ENCODE results near the gene FER.
"Not testable (repeated sequence)": the region's sequence is repeated elsewhere in the genome, so short reads cannot be mapped to it uniquely, and the experiment has no call there.

FER gene

DNA sequence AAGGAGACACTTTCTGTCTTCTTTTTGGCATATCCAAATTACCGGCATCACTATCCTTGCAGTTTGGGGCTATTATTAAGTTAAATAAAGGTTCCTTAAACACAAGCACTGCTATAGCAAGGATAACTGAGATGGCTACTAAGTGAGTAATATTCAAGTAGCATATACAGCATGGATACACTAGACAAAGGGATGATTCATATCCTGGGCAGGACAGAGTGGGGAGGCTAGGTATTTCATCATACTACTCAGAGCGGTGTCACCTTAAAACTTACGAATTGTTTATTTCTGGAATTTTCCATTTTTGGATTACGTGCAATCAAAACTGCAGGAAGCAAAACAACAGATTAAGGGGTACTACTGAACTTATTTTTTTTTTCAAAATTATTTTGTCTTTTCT, 54.1 kb downstream of the FER start:
- DNase-seq = no peak

- no peak for DNase-seq
Measured at GRCh38 chr5:108810717-108811116, 63.0 kb downstream of the FER start.

GRCh38 chr5:108813673-108814072, 66.0 kb downstream of the FER start:
- DNase-seq = no peak

GRCh38 chr5:108814551-108814950, 66.9 kb downstream of the FER start:
- no peak for DNase-seq

DNA sequence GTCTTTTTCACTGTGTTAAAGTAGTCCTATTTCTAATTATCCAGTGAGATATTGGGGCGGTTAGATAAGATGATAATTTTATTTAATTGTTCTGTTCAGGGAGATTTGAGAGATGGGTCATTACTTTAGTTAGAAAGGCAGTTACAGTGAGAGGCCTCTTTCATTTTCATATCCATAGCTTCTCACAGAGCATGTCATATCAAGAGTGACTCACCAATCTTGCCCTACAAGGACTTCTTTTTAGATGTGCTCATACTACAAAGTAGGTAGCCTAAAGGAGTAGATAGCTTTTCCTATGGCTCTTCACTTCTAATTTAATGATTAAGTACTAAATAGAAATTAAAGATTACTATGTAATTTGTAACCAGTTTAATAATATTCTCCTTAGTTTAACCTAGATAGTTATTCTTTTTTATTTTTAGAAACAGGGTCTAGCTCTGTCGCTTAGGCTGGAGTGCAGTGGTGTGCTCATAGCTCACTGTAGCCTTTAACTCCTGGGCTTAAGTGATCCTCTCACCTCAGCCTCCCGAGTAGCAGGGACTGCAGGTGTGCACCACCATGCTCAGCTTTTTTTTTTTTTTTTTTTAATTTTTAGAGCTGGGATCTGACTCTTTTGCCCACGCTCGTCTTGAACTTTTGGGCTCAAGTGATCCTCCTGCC, 71.0 kb downstream of the FER start:
- no peak for DNase-seq

DNA sequence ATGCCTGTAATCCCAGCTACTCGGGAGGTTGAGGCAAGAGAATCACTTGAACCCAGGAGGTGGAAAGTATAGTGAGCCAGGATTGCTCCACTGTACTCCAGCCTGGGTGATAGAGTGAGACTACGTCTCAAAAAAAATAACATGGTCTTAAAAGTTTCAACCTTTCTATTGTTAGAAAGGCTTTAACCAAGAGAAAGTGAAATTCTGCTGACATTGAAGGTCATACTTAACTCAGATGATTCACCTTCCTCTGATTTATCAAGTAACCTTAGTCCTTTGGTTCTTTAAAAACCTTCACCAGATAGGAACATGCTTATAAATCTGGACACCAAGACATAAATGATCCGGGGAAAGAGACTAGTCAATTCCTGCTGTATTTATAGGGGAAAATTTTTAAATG, 73.3 kb downstream of the FER start:
- DNase-seq = no peak

DNA sequence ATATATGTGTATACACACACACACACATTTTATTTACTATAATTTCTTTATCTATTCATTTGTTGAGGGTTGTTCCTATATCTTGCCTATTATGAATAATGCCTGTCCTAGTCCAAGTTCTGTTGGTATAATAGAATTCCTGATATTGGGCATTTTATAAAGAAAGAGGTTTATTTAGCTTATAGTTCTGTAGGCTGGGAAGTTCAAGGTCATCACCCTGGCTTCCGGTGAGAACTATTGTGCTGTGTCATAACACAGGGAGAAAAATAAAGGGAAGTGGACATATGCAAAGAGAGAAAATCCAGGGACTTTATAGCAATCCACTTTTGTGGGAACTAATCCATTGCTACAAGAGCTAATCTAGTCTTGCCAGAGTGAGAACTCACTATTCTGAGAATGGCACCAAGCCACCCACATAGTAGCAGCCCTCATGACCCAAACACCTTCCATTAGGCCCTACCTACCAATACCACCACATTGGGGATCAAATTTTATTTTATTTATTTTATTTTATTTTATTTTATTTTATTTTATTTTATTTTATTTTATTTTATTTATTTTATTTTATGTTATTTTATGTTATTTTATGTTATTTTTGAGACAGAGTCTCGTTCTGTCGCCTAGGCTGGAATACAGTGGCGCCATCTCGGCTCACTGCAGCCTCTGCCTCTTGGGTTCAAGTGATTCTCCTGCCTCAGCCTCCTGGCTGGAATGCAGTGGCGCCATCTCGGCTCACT, 74.7 kb downstream of the FER start:
- DNase-seq = no peak

DNA sequence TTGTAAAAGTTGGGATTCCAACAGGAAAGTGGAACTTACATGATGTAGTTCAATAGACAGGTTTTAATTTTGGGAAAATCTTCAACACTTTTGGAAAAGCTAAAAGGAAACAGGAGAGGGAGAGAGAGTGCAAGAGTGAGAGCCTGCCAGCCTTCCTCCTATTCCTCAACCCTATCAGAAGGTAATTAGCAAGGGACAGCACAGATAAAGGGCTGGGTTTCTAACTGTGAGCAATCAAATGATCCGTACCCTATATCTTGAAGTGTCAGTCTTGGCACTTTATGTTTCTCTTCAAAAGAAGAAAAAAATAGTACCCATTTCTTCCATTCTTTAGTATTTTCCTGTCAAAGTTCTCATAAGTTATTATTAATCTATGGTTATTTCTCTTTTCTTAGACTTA, 79.4 kb downstream of the FER start:
- DNase-seq = no peak

DNA sequence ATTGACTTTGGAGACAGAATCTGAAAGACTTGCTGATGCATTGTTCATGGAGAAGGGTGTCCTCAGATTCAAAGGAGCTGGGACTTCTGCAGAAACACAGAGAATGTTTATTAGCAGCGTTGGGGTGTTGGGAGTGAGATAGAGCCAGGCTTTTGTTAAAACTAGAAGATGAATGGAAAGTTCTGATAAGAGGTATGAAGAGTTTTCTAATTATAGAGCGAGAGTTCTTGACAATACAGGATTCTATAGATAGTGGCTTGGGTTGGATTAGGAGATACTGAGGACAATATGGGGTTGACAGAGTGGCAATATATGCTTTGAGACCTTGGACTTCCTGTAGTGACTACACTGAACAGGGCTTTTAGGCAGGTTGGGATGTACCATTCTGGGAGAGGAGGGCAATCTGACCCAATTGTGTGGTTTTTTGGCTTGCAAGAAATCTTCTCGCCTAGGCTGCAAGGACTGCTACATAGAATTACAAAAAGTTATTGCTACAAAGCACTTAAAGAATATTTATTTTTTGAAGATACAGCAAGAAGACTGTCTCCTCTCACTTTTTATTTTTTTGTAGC, 83.1 kb downstream of the FER start:
- no peak for DNase-seq

DNA sequence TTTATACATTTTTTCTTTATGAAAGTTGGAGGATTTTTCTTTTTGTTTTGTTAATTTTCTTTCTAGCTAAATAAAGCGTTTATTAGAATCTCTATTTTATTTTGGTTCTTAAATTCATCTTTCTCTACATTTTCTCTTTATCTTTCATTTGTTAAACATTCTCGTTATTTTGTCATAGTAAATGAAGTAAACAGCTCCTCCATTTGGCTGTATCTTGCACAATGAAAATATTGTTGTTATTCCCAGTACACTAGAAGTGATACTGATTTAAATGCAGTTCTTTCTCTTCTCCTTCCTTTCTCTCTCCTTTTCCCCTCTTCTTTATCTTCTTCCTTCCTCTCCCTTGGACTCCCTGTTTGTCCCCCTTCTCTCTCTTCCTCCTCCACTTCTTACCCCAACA, 88.8 kb downstream of the FER start:
- no peak for DNase-seq

DNA sequence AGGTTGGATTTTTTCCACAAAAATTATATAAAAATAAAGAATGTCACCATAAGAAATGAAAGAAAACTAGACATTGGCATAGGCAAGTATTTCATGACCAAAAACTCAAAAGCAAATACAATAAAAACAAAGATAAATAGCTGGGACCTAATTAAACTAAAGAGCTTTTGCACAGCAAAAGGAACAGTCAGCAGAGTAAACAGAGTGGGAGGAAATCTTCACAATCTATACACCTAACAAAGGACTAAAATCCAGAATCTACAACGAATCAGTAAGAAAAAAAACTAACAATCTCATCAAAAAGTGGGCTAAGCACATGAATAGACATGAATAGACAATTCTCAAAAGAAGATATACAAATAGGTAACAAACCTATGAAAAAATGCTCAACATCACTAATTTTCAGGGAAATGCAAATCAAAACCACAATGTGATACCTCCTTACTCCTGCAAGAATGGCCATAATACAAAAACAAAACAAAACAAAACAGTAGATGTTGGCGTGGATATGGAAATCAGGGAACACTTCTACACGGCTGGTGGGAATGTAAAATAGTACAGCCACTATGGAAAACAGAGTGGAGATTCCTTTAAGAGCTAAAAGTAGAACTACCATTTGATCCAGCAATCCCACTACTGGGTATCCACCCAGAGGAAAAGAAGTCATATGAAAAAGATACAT, 94.7 kb downstream of the FER start:
- DNase-seq = not testable (repeated sequence)

DNA sequence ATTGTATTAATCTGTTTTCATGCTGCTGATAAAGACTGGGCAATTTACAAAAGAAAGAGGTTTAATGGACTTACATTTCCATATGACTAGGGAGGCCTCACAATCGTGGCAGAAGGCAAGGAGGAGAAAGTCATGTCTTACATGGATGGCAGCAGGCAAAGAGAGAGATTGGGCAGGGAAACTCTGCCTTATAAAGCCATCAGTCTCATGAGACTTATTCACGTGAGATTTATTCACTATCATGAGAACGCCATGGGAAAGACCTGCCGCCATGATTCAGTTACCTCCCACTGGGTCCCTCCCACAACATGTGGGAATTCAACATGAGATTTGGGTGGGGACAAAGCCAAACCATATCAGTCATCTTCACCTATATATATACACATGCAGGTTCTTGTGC, 103.4 kb downstream of the FER start:
- not testable (repeated sequence) for DNase-seq

DNA sequence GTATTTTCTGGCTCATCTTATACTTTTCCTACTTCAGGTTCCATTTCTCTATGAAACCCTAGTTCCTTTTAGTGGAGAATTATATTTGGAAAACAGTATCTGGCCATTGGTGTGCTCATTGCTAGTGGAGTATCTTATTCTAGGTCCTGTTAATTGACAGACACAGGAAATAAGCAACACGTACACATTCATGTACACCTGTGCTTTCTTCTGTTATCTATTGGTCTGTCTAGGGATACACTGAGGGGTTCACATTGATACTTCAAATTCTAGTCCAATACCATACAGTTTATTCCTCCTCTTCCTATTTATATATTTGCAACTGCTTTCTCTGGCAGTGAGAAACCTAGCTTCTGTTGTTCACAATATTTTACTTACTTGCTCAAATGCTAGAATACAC, 110.2 kb downstream of the FER start:
- no peak for DNase-seq

GRCh38 chr5:108858959-108859358, 111.3 kb downstream of the FER start:
- no peak for DNase-seq

GRCh38 chr5:108862211-108862610, 114.5 kb downstream of the FER start:
- DNase-seq = no peak

GRCh38 chr5:108866097-108866496, 118.4 kb downstream of the FER start:
- DNase-seq = not testable (repeated sequence)

GRCh38 chr5:108867656-108868055, 120.0 kb downstream of the FER start:
- no peak for DNase-seq

GRCh38 chr5:108869066-108869465, 121.4 kb downstream of the FER start:
- DNase-seq = no peak

GRCh38 chr5:108876451-108876850, 128.8 kb downstream of the FER start:
- DNase-seq = no peak

DNA sequence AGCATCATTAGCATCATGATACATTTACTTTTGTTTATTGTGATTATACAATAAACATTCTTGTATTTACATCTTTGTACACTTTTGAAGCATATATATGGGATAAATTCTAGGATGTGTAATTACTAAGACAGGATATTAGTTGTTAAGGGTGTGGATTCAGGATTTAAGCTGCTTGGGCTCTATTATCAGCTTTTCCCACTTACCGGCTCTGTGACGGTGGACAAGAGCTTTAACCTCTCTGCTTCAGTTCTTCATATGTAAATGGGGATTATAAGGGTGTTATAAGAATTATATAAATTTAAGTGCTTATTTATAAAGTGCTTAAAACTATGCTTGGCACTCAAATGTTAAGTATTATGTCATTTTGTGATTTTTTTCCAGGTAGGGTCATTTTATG, 131.1 kb downstream of the FER start:
- no peak for DNase-seq

DNA sequence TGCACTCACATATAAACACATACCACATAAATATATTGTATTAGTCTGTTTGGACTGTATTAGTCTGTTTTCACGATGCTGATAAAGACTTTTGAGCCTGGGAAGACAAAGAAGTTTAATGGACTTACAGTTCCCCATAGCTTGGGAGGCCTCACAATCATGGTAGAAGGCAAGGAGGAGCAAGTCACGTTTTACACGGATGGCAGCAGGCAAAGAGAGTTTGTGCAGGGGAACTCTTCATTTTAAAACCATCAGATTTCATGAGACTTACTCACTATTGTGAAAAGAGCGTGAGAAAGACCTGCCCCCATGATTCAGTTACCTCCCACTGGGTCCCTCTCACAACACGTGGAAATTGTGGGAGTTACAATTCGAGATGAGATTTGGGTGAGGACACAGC, 133.4 kb downstream of the FER start:
- no peak for DNase-seq

GRCh38 chr5:108884736-108885135, 137.0 kb downstream of the FER start:
- no peak for DNase-seq

DNA sequence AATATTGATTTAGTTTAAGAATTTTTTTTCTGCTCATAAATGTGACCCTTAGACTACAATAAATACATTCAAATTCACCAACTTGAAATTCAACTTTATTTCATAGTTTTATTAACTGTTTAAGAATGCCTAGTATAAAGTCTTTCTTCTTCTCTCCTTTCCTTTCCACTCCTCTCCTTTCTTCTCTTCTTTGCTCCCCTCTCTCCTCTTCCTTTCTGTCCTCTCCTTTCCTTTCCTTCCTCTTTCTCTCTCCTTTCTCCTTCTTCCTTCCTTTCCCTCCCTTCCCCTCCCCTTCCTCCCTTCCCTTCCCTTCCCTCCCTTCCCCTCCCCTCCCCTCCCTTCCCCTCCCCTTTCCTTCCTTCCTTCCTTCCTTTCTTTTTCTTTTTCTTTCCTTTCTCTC, 150.6 kb downstream of the FER start:
- no peak for DNase-seq

- no peak for DNase-seq
Measured at GRCh38 chr5:108898707-108899106, 151.0 kb downstream of the FER start.
